Neural progenitor cell (in vitro differentiated cells): ENCODE data around the gene SELENOM.

ENCODE experiments used
- EZH2 ChIP-seq: fragments of 200-600 bp; sonication (generic); IDR thresholded peaks from 2 replicates; pipeline ENCODE4 v1.6.1; 2017; ENCODE audit warnings: antibody characterized with exemption, mild to moderate bottlenecking, moderate library complexity
- EZH2phosphoT487 ChIP-seq: fragments of 200-600 bp; sonication (generic); IDR thresholded peaks from 2 replicates; pipeline ENCODE4 v1.6.1; 2017; ENCODE audit warnings: antibody characterized with exemption
- TF ChIP-seq, protein P1 (sequence below): fragments of 200-600 bp; sonication (generic); IDR thresholded peaks from 2 replicates; pipeline ENCODE4 v1.5.1; 2017; ENCODE audit warnings: antibody characterized with exemption, mild to moderate bottlenecking

GRCh38 chr22:31079095-31079642 is 28.2 kb downstream of the SELENOM start:
- TF ChIP-seq, protein P1, sequence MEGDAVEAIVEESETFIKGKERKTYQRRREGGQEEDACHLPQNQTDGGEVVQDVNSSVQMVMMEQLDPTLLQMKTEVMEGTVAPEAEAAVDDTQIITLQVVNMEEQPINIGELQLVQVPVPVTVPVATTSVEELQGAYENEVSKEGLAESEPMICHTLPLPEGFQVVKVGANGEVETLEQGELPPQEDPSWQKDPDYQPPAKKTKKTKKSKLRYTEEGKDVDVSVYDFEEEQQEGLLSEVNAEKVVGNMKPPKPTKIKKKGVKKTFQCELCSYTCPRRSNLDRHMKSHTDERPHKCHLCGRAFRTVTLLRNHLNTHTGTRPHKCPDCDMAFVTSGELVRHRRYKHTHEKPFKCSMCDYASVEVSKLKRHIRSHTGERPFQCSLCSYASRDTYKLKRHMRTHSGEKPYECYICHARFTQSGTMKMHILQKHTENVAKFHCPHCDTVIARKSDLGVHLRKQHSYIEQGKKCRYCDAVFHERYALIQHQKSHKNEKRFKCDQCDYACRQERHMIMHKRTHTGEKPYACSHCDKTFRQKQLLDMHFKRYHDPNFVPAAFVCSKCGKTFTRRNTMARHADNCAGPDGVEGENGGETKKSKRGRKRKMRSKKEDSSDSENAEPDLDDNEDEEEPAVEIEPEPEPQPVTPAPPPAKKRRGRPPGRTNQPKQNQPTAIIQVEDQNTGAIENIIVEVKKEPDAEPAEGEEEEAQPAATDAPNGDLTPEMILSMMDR = no peak
- TF ChIP-seq EZH2 (no peak), EZH2phosphoT487 (no peak)
